HG03432 (cell line): ENCODE measurements around the gene BTNL2.
A peak's percentile ranks its signal among the peaks of the same experiment; 100 is the strongest.
"Not testable (repeated sequence)": the region's sequence is repeated elsewhere in the genome, so short reads cannot be mapped to it uniquely, and the experiment has no call there.

ENCODE experiments used
- ATAC-seq: cut with Tn5 transposase; IDR thresholded peaks from one replicate; pipeline ENCODE4 v1.9.1; 2021; ENCODE audit warnings: mild to moderate bottlenecking, moderate library complexity; ENCODE audit not compliant: unreplicated experiment

BTNL2 gene, protein sequence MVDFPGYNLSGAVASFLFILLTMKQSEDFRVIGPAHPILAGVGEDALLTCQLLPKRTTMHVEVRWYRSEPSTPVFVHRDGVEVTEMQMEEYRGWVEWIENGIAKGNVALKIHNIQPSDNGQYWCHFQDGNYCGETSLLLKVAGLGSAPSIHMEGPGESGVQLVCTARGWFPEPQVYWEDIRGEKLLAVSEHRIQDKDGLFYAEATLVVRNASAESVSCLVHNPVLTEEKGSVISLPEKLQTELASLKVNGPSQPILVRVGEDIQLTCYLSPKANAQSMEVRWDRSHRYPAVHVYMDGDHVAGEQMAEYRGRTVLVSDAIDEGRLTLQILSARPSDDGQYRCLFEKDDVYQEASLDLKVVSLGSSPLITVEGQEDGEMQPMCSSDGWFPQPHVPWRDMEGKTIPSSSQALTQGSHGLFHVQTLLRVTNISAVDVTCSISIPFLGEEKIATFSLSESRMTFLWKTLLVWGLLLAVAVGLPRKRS

DNA sequence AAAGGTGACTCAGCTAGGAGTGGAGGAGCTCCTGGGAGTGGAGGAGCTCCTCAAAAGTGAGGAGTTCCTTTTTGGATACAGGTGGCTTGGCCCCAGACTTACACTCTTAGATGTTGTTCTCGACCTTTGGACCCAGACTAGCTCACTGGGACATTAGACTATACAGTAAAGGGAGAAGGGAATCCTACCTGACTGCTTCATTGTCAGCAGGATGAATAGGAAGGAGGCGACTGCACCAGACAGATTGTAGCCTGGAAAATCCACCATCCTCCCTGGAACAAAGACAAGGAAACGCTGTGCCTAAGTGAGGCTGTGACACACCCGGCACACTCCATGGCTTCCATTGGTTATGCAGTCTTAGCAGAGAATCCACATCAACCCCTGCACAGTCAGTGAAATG is at the start of gene BTNL2:
TSS of gene BTNL2 (minus strand) at position 325 of the 400 bp plus-strand sequence. CDS start at position 267, 58 bp downstream.
- ATAC-seq: no peak

DNA sequence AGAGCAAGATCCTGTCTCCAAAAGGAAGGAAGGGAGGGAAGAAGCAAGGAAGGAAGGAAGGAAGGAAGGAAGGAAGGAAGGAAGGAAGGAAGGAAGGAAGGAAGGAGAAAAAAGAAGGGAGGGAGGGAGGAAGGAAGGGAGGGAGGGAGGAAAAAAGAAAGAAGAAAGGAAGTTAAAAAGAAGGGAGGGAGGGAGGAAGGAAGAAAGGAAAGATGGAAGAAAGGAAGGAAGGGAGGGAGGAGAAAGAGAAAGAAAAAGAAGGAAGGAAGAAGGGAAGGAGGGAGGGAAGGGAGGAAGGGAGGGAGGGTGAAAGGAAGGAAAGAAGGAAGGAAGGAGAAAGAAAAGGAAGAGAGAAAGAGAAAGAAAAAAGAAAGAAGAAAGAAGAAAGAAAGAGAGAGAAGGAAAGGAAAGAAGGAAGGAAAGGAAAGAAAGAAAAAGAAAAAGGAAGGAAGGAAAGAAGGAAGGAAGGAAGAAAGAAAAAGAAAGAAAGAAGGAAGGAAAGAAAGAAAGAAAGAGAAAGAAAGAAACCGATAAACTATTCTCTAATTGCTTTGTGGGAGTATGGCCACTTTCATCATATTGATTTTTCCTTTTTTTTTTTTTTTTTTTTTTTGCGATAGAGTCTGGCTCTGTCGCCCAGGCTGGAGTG is 42.2 kb upstream of the BTNL2 start:
- ATAC-seq: no peak

DNA sequence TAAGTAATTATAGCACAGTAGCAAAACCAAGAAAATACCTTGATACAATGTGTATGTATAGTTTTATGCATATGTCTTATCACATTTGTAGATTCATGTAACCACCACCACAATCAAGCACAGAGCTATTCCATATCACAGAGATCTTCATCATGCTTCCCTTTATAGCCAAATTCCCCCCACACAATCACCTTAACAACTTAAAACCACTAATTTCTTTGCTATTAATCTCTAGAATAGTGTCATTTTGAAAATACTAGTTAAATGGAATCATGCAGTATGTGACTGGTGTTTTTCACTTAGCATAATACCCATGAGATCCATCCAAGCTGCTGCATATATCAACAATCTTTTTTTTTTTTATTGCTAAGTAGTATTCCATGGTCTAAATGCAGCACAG is 41.0 kb upstream of the BTNL2 start:
- no peak for ATAC-seq

- no peak for ATAC-seq
These were observed 38.4 kb upstream of the BTNL2 start for GRCh38 chr6:32445321-32445854.

- ATAC-seq: no peak
These were observed 37.5 kb upstream of the BTNL2 start for GRCh38 chr6:32444433-32444832.

- no peak for ATAC-seq
These were observed 36.1 kb upstream of the BTNL2 start for GRCh38 chr6:32442977-32443552.

DNA sequence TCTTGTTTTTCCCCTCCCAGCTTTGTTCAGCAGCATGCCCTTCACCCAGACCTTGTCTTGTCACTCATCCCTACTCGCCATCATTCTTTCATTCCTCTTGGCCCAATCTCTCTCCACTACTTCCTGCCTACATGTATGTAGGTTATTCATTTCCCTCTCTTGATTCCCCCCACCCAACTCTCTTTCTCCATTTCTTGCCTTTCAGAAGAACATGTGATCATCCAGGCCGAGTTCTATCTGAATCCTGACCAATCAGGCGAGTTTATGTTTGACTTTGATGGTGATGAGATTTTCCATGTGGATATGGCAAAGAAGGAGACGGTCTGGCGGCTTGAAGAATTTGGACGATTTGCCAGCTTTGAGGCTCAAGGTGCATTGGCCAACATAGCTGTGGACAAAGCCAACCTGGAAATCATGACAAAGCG is 35.3 kb upstream of the BTNL2 start:
- ATAC-seq: no peak

- ATAC-seq: peak; percentile 80
These were observed 32.7 kb upstream of the BTNL2 start, which contains the start of gene HLA-DRA for GRCh38 chr6:32439602-32440214. HLA-DRA (plus strand) TSS chr6:32439887; CDS start chr6:32439951, 64 bp downstream.

DNA sequence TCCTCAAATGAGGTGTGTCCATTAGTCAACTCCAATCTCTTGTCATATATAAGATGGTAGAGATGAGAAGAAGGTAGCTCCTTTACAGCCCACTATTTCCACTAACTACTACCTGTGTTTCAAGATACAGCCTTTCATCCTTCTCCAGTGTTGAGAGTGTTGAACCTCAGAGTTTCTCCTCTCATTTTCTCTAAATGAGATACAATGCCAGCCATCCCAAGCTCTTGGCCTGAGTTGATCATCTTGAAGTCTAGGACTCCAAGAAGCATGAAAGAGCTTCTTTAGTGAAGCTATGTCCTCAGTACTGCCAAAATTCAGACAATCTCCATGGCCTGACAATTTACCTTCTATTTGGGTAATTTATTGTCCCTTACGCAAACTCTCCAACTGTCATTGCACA is 32.2 kb upstream of the BTNL2 start:
- no peak for ATAC-seq

DNA sequence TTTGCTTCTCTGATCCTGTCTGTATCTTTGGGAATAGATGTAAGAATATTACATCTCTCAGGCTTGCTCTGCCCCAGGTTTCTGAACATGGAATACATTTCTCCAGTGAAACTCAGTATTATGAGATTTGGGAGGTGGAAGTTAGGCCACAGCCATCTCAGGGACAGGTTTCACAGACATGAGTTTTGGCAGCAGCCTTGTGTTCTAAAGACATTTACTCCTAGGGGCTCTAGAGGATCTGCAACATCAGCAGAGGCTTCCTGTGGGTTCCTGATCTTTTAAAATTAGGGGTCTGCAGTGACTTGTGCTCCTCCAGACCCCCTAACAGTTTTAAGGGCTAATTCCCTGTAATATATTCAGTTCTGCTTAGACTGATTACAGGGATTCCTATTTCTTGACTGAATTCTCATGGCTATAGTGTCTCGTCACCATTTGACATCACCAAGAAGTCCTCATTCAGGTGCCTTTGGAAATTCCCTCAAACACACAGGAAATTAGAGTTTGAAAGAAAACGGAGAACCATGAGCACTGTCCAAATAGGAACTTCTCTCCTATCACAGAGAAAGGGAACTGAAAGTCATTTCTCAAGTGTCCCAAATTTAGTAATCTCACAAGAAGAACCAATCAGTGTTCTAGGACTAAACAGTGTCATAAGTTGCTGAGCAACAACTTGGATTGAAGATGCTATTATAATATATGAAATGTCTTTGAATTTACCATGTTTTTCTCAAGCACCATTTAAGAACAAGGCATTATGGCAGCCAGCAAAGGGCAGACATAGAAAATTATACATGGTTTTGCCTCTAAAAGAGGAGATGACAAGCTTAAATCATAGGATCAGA is 30.2 kb upstream of the BTNL2 start:
- ATAC-seq: peak; percentile 71

- ATAC-seq: no peak
These were observed 29.2 kb upstream of the BTNL2 start for GRCh38 chr6:32436186-32436585.

- ATAC-seq: not testable (repeated sequence)
These were observed 27.0 kb upstream of the BTNL2 start for GRCh38 chr6:32433950-32434349.

DNA sequence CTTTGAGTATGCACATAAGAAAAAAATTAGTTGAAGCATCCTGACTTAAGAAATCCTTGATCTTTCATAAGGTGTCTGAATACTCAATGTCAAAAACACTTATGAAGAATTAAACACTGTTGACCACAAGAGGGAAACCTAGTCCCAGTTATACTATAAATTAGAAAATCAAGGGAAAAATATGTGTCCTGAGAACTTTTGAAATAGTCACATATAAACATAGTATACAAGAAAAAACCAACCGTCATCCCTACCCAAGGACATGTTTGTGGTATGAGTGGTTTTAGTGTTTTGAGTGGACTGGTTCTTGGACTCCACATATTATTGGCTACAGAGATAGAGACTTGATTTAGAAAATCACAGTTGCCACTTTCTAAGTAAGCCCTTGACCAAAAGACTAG is 25.1 kb upstream of the BTNL2 start:
- no peak for ATAC-seq

GRCh38 chr6:32431142-32431541 is 24.2 kb upstream of the BTNL2 start:
- no peak for ATAC-seq

- no peak for ATAC-seq
These were observed 23.2 kb upstream of the BTNL2 start for GRCh38 chr6:32430179-32430578.

DNA sequence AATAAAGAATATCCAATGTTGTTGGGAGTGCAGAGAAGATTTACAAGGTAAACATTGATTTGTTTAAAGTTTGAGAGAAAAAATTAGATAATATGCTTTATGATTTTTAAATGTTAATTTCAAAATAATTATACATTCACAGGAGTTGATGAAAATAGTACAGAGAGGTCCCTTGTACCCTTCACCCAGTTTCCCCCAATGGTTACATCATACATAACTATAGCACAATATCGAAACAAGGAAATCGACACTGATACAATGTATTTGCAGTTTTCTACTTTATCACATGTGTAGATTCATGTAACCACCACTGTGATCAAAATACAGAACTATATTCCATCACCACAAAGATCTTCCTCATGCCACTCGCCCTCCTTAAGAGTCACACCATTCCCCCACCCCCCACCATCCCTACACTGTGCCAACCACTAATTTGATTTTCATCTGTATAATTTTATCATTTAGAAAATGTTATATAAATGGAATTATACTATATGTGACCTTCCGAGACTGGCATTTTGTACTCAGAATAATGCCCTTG is 21.0 kb upstream of the BTNL2 start:
- ATAC-seq: no peak

GRCh38 chr6:32427218-32427617 is 20.2 kb upstream of the BTNL2 start:
- no peak for ATAC-seq

DNA sequence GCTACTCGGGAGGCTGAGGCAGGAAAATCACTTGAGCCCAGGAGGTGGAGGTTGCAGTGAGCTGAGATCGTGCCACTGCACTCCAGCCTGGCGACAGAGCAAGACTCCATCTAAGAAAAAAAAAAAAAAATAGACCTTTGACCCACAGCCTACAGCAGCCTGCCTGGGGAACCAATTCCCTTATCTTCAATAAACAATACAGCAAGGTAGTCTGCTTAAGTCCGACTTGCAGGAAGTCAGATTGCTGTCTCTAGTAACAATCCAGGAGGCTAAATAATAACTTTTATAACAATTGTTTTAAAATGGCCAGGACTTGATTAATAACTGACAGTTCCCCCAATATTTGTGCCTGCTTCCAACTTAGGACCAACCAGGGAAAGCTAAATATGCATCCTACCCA is 19.4 kb upstream of the BTNL2 start:
- no peak for ATAC-seq

DNA sequence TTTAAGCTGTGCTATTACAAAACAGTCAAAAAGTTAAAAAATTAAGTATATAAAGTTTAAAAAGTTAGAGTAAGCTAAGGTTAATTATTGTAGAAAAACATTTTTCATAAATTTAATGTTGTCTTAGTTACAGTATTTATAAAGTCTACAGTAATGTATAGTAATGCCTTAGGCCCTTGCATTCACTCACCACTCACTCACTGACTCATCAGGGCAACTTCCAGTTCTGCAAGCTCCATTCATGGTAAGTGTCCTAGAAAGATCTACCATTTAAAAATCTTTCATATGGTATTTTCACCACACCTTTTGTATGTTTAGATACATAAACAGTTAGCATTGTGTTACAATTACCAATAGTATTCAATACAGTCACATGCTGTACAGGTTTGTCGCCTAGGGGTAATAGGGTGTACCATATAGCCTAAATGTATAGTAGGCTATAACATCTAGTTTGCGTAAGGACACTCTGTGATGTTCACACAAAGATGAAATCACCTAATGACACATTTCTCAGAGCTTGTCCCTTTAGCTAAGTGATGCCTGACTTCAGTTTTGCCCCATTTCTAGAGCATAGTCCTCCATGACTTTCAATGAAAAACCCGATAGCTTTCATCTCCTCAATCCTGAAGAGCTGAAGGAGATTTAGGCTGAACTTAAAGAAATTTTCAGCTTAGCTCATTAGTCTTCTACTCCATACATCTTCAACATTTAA is 17.8 kb upstream of the BTNL2 start:
- ATAC-seq: no peak
